T1000 (cell line): Measurements from ENCODE around the gene STAG1.
"Not testable (repeated sequence)": the region's sequence is repeated elsewhere in the genome, so short reads cannot be mapped to it uniquely, and the experiment has no call there.

Source experiments
- DNase-seq: peaks from one replicate; lab custom pipeline; 2025; ENCODE audit warnings: mixed read lengths; lab: John Stamatoyannopoulos, UW

Gene STAG1

GRCh38 chr3:136645915-136646314 is 106.3 kb downstream of the STAG1 start:
- no peak for DNase-seq

- no peak for DNase-seq
Measured at GRCh38 chr3:136644212-136644611, 108.0 kb downstream of the STAG1 start.

GRCh38 chr3:136643380-136643779 is 108.8 kb downstream of the STAG1 start:
- not testable (repeated sequence) for DNase-seq

GRCh38 chr3:136642711-136643110 is 109.5 kb downstream of the STAG1 start:
- no peak for DNase-seq

GRCh38 chr3:136639069-136639468 is 113.1 kb downstream of the STAG1 start:
- DNase-seq, result no peak

GRCh38 chr3:136637176-136637575 is 115.0 kb downstream of the STAG1 start:
- no peak for DNase-seq

- DNase-seq, result no peak
Measured at GRCh38 chr3:136634821-136635220, 117.4 kb downstream of the STAG1 start.

- DNase-seq, result no peak
Measured at GRCh38 chr3:136632625-136633081, 119.5 kb downstream of the STAG1 start.

- DNase-seq, result no peak
Measured at GRCh38 chr3:136631424-136631823, 120.8 kb downstream of the STAG1 start.

GRCh38 chr3:136630915-136631314 is 121.3 kb downstream of the STAG1 start:
- DNase-seq, result no peak

- no peak for DNase-seq
Measured at GRCh38 chr3:136626493-136626892, 125.7 kb downstream of the STAG1 start.

GRCh38 chr3:136624894-136625815 is 127.0 kb downstream of the STAG1 start:
- DNase-seq, result no peak

- no peak for DNase-seq
Measured at GRCh38 chr3:136624371-136624770, 127.8 kb downstream of the STAG1 start.

GRCh38 chr3:136621628-136622027 is 130.6 kb downstream of the STAG1 start:
- no peak for DNase-seq

- no peak for DNase-seq
Measured at GRCh38 chr3:136620436-136620835, 131.7 kb downstream of the STAG1 start.

GRCh38 chr3:136617969-136618525 is 134.1 kb downstream of the STAG1 start:
- DNase-seq, result not testable (repeated sequence)

- no peak for DNase-seq
Measured at GRCh38 chr3:136617198-136617597, 135.0 kb downstream of the STAG1 start.

GRCh38 chr3:136612512-136612911 is 139.7 kb downstream of the STAG1 start:
- DNase-seq, result no peak

GRCh38 chr3:136606990-136607389 is 145.2 kb downstream of the STAG1 start:
- no peak for DNase-seq

- DNase-seq, result not testable (repeated sequence)
Measured at GRCh38 chr3:136606216-136606615, 146.0 kb downstream of the STAG1 start.

- no peak for DNase-seq
Measured at GRCh38 chr3:136604961-136605360, 147.2 kb downstream of the STAG1 start.

GRCh38 chr3:136602818-136603217 is 149.4 kb downstream of the STAG1 start:
- no peak for DNase-seq
